HepG2 (cell line): ENCODE results near the gene PIGO. TPM values are rescaled to one million over a fixed set of nuclear protein-coding genes. Genes with fewer than 3 reads are reported as not detected.

Experiments
- KDM5A ChIP-seq: fragments of 200-600 bp; sonication (generic); IDR thresholded peaks from 2 replicates; pipeline ENCODE4 v1.7.0; 2018; ENCODE audit warnings: antibody characterized with exemption, mild to moderate bottlenecking, low read length, borderline replicate concordance
- ZSCAN30 ChIP-seq: sonication (generic); formaldehyde crosslinking; IDR thresholded peaks from 2 replicates; pipeline ENCODE4 v1.5.0; 2020; ENCODE audit warnings: mild to moderate bottlenecking, missing genetic modification reagents
- polyA plus RNA-seq, 8 experiments: library from polyadenylated mRNA; depleted of rRNA in 3 of 8; stranded (reverse) in 7 of 8; unstranded in 1 of 8; fragments of >200 nt; fragmentation: Illumina TruSeq in 4 of 8; extraction: Trizol in 4 of 8; gene quantifications; 2 replicates each; pipeline versions ENCODE4 v1.2.1 to v1.2.3, GENCODE V29; 2011 to 2016; ENCODE audit warnings: low read depth in 4 of 8, missing spikeins in 1 of 8, mixed read lengths in 1 of 8; ENCODE audit not compliant: insufficient read depth in 1 of 8
- total RNA-seq, 5 experiments: library from RNA; depleted of rRNA; stranded (reverse); fragments of >200 nt; fragmentation: Illumina TruSeq; extraction: Trizol; gene quantifications; 2 replicates each; pipeline ENCODE4 v1.2.3, GENCODE V29; 2016; ENCODE audit warnings: low read depth in 1 of 5
- TF ChIP-seq, protein P1 (sequence below), 2 experiments: sonication (generic) in 1 of 2; formaldehyde crosslinking in 1 of 2; IDR thresholded peaks; 2 replicates each; pipeline versions ENCODE4 v1.6.1 to v1.9.0; 2014 to 2022; ENCODE audit warnings: antibody characterized with exemption in 1 of 2, borderline replicate concordance in 1 of 2, inconsistent platforms in 1 of 2, low read depth in 1 of 2, missing genetic modification reagents in 1 of 2
- TF ChIP-seq, protein P2 (sequence below): sonication (generic); formaldehyde crosslinking; IDR thresholded peaks from 2 replicates; pipeline ENCODE4 v1.5.0; 2020; ENCODE audit warnings: mild to moderate bottlenecking, missing genetic modification reagents, borderline replicate concordance

The PIGO gene
- total and polyA plus RNA-seq, 2 of the 13 experiments (the other 11 are each of a cell fraction or from before 2014, with no cell fraction given) = 20.5 to 26.2 TPM

DNA sequence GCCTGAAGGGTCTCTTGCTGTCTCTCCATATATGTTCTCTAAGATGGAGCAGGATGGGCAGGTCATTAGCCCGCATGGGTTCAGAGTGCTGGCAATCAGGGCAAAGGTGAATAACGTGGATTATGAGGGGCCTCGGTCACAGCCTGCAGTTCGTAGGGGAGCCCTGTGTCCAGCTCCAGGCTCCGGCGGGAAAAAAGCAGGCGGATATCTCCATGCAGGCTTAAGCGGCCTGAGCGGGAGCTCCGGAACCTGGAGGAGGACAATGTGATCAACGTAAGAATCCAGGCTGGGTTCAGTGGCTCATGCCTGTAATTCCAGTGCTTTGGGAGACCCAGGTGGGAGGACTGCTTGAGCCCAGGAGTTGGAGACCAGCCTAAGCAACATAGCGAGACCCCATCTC, 8.7 kb upstream of the PIGO start (continued):
- TF ChIP-seq, protein P1, sequence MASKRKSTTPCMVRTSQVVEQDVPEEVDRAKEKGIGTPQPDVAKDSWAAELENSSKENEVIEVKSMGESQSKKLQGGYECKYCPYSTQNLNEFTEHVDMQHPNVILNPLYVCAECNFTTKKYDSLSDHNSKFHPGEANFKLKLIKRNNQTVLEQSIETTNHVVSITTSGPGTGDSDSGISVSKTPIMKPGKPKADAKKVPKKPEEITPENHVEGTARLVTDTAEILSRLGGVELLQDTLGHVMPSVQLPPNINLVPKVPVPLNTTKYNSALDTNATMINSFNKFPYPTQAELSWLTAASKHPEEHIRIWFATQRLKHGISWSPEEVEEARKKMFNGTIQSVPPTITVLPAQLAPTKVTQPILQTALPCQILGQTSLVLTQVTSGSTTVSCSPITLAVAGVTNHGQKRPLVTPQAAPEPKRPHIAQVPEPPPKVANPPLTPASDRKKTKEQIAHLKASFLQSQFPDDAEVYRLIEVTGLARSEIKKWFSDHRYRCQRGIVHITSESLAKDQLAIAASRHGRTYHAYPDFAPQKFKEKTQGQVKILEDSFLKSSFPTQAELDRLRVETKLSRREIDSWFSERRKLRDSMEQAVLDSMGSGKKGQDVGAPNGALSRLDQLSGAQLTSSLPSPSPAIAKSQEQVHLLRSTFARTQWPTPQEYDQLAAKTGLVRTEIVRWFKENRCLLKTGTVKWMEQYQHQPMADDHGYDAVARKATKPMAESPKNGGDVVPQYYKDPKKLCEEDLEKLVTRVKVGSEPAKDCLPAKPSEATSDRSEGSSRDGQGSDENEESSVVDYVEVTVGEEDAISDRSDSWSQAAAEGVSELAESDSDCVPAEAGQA (IDR thresholded peaks at IDR 0.05; ENCODE audit: low read depth) = no peak
- TF ChIP-seq, protein P1 (CRISPR knock-in tag; IDR thresholded peaks at IDR 0.05; ENCODE audit: borderline replicate concordance) = no peak
- TF ChIP-seq KDM5A (no peak), ZSCAN30 (CRISPR knock-in tag) (no peak)
- TF ChIP-seq, protein P2, sequence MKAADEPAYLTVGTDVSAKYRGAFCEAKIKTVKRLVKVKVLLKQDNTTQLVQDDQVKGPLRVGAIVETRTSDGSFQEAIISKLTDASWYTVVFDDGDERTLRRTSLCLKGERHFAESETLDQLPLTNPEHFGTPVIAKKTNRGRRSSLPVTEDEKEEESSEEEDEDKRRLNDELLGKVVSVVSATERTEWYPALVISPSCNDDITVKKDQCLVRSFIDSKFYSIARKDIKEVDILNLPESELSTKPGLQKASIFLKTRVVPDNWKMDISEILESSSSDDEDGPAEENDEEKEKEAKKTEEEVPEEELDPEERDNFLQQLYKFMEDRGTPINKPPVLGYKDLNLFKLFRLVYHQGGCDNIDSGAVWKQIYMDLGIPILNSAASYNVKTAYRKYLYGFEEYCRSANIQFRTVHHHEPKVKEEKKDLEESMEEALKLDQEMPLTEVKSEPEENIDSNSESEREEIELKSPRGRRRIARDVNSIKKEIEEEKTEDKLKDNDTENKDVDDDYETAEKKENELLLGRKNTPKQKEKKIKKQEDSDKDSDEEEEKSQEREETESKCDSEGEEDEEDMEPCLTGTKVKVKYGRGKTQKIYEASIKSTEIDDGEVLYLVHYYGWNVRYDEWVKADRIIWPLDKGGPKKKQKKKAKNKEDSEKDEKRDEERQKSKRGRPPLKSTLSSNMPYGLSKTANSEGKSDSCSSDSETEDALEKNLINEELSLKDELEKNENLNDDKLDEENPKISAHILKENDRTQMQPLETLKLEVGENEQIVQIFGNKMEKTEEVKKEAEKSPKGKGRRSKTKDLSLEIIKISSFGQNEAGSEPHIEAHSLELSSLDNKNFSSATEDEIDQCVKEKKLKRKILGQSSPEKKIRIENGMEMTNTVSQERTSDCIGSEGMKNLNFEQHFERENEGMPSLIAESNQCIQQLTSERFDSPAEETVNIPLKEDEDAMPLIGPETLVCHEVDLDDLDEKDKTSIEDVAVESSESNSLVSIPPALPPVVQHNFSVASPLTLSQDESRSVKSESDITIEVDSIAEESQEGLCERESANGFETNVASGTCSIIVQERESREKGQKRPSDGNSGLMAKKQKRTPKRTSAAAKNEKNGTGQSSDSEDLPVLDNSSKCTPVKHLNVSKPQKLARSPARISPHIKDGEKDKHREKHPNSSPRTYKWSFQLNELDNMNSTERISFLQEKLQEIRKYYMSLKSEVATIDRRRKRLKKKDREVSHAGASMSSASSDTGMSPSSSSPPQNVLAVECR (CRISPR knock-in tag) = no peak
